ENCODE results near the gene SVIL. TPM values are rescaled to one million over a fixed set of nuclear protein-coding genes. Genes with fewer than 3 reads are reported as not detected.
"Not testable (repeated sequence)": the region's sequence is repeated elsewhere in the genome, so short reads cannot be mapped to it uniquely, and the experiment has no call there.

Gene SVIL
- total RNA-seq, 1 experiment from 2014 or later: 14.5 TPM

DNA sequence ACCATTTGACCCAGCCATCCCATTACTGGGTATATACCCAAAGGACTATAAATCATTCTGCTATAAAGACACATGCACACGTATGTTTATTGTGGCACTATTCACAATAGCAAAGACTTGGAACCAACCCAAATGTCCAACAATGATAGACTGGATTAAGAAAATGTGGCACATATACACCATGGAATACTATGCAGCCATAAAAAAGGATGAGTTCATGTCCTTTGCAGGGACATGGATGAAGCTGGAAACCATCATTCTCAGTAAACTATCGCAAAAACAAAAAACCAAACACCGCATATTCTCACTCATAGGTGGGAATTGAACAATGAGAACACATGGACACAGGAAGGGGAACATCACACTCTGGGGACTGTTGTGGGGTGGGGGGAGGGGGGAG, 85.3 kb downstream of the SVIL start:
- H3K36me3 ChIP-seq (replicated peaks; ENCODE audit: control insufficient read depth, insufficient read depth, low read length); DNase-seq; H3K27me3 ChIP-seq (ENCODE audit: control insufficient read depth, insufficient read depth, low read length); H3K4me3 ChIP-seq (ENCODE audit: insufficient read depth, low read depth, low read length): not testable (repeated sequence)

DNA sequence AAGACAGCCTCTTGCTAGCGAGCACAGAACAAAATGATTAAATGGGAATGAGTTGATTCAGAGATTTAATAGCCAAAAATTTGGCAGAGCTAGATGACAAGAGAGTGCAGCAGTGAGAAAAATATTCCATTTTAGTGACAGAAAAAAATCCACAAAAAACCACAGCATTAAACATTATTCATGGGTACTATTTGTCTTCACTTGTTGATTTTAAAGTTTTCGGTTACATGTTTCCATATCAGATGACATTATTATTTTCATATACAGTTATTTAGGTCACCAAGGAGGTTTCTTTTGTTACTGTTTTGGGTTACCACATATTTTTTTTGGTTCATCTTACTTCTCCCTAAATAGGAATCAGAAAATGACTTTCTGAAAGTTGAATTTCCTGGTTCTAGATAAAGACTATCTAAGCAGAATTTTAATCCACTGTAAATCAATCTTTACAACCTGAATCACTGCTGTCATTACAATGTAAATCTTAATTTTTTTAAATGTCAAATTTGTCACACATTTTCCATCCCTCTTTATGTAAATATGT, 87.9 kb downstream of the SVIL start:
- Histone ChIP-seq H3K27me3 (ENCODE audit: control insufficient read depth, insufficient read depth, low read length) (no peaks in the 10 kb centered on the region), H3K4me3 (ENCODE audit: insufficient read depth, low read depth, low read length) (no peak overlapping the region), H3K36me3 (replicated peaks; ENCODE audit: control insufficient read depth, insufficient read depth, low read length) (no peaks in the 10 kb centered on the region; the same call in 1 of the 2 replicates)
- no peak for DNase-seq

DNA sequence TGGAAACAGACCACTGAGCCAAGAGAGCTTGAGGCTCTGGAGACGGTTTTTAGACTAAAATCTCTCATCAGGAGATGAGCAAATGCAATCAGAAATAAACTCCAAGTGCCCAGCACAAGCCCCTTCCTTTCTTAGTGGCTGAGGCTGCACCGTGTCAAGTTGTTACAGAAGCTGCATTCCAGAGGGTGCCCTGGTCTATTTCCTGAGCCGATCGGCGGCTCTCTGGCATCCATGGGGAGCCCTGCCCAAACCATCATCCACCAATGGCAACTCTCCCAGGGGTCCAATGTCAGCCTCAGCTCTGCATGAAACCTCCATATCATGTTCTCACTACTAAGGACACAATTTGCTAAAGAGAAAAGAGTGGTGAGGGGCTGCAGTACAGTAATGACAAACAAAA, 89.6 kb downstream of the SVIL start:
- no peak for DNase-seq
- Histone ChIP-seq H3K36me3 (replicated peaks; ENCODE audit: control insufficient read depth, insufficient read depth, low read length) (no peaks in the 10 kb centered on the region), H3K27me3 (ENCODE audit: control insufficient read depth, insufficient read depth, low read length) (no peaks in the 10 kb centered on the region), H3K4me3 (ENCODE audit: insufficient read depth, low read depth, low read length) (no peak overlapping the region)

DNA sequence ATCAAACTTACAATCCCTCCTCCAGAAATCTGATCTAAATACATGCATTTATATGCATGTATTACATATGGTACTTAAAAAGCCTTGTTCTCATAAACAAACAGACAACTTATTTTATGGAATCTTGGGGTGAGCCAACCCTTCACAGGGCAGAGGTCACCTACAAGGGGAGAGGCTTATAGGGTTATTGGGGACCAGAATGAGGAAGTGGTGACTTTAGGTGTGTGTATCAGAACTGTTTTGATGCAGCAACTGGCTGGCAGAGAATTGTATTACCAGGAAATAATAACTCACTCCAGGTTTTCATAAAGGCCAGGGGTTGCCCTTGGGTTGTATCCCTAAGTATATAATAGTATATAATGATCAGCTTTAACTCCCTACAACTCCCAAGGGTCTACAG, 91.1 kb downstream of the SVIL start:
- no peaks in the 10 kb centered on the region for H3K27me3 ChIP-seq (ENCODE audit: control insufficient read depth, insufficient read depth, low read length)
- H3K4me3 ChIP-seq (ENCODE audit: insufficient read depth, low read depth, low read length): no peak overlapping the region
- no peak for DNase-seq
- no peaks in the 10 kb centered on the region for H3K36me3 ChIP-seq (replicated peaks; ENCODE audit: control insufficient read depth, insufficient read depth, low read length)

DNA sequence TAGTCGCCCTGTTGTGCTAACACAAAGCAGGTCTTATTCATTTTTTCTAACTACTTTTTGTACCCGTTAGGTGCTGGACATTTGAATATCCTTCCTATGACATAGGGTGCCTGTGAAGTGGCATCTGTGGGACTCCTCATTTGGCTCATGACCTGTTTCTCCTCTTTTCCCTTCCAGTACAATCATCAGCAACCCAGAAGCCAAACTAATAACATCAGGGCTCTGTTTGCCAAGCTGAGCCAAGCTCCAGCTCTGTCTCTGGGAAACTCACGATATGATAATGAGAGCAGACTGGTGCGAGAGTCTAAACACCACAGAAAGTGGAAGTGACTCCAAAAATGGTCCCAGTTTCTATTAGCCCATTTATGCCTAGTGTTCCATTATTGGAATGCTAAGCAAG, 92.0 kb downstream of the SVIL start:
- no peak for DNase-seq
- H3K27me3 ChIP-seq (ENCODE audit: control insufficient read depth, insufficient read depth, low read length): no peaks in the 10 kb centered on the region
- no peak overlapping the region for H3K4me3 ChIP-seq (ENCODE audit: insufficient read depth, low read depth, low read length)
- H3K36me3 ChIP-seq (replicated peaks; ENCODE audit: control insufficient read depth, insufficient read depth, low read length): no peaks in the 10 kb centered on the region

DNA sequence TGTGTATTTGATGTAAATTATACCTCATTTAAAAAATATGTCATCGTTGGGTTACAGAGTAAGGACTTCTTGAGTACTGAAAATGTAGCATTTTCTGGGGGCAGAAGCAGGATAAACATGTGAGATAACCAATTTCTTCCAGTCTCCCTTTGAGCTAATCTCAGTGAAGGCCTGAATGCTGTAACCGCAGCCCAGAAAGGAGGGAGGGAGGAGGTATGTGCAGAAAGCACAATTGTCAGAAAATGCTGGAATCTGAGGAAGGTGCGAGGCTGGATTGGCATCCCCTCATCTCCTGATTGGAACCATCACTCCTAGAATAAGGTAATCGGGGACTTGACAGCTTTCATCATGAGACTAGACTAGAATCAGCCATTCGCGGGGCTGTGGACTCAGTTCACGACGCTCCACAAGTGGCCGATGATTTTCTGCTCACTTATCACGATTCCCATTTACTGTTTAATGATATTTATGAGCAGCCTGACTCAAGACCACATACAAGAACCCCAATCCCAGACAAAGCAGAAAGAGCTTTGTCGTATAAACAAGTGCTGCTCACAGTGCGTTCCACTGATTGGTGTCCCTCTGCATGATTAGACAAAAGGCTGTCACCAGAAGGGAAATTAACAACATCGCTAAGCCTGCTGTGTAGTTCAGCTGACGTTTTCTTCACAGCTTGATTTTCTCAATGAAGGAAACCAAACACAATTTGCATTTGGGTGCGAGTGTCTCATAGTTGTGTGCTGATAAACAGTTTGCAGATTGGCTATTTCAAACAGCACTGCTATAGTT, 93.2 kb downstream of the SVIL start:
- no peak overlapping the region for H3K4me3 ChIP-seq (ENCODE audit: insufficient read depth, low read depth, low read length)
- DNase-seq: no peak
- H3K36me3 ChIP-seq (replicated peaks; ENCODE audit: control insufficient read depth, insufficient read depth, low read length): no peaks in the 10 kb centered on the region
- no peaks in the 10 kb centered on the region for H3K27me3 ChIP-seq (ENCODE audit: control insufficient read depth, insufficient read depth, low read length)

DNA sequence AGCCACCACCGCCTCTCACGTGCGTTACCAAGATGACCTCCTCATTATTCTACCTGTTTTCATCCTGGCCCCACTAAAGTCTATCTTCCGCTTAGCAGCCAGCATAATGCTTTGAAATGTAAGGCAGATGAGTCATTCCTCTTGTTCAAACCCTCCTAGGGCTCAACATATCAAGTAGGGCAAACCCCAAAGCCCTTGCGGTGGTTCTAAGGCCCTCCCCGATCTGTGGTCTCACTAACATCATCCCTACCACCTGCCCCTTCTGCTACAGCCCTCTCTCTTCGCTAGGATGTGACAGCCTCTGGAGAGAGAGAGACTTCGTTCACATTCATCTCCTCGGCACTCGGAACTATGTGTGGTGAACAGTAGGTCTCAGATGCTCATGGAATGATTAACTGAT, 94.8 kb downstream of the SVIL start:
- no peaks in the 10 kb centered on the region for H3K27me3 ChIP-seq (ENCODE audit: control insufficient read depth, insufficient read depth, low read length)
- no peak for DNase-seq
- H3K36me3 ChIP-seq (replicated peaks; ENCODE audit: control insufficient read depth, insufficient read depth, low read length): no peaks in the 10 kb centered on the region
- no peak overlapping the region for H3K4me3 ChIP-seq (ENCODE audit: insufficient read depth, low read depth, low read length)

DNA sequence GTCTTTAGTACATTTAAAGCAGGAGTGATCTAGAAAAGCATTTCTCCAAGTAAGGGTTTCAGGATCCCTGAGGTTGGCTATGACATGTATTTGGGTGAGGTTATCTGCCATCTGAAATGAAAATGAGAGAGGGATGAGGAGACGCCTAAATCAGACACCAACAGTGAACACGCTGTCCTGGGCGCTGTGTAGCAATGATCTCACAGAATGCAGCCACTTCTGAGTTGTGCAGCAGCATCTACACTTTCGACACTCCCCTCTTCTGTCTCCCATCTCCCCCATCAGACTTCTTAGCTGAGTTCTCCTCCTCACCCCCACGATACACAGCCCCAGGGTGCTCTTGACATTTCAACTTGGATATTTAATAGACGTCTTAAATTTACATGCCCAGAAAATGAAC, 95.4 kb downstream of the SVIL start:
- Histone ChIP-seq H3K27me3 (ENCODE audit: control insufficient read depth, insufficient read depth, low read length) (no peaks in the 10 kb centered on the region), H3K4me3 (ENCODE audit: insufficient read depth, low read depth, low read length) (no peak overlapping the region), H3K36me3 (replicated peaks; ENCODE audit: control insufficient read depth, insufficient read depth, low read length) (no peaks in the 10 kb centered on the region)
- DNase-seq: no peak

DNA sequence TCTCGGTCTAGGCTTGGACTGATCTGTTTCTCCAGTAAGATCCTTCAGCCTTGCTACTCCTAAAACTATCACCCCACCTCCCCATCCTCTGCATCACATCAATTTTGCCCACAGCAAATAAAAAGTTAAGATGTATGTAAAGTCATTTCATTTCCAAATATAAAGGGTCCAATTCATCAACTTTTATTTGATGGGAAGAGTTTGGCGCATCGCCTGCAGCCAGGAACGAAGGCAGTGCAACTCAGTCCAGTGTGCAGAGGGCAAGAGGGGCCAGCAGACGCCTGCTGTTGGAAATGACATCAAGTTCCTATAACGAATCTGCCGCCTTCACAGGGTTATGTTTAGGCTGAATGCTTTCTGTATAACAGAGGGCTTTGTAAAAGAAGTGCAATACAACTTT, 97.0 kb downstream of the SVIL start:
- H3K27me3 ChIP-seq (ENCODE audit: control insufficient read depth, insufficient read depth, low read length): no peaks in the 10 kb centered on the region
- no peaks in the 10 kb centered on the region for H3K36me3 ChIP-seq (replicated peaks; ENCODE audit: control insufficient read depth, insufficient read depth, low read length)
- DNase-seq: no peak
- no peak overlapping the region for H3K4me3 ChIP-seq (ENCODE audit: insufficient read depth, low read depth, low read length)

DNA sequence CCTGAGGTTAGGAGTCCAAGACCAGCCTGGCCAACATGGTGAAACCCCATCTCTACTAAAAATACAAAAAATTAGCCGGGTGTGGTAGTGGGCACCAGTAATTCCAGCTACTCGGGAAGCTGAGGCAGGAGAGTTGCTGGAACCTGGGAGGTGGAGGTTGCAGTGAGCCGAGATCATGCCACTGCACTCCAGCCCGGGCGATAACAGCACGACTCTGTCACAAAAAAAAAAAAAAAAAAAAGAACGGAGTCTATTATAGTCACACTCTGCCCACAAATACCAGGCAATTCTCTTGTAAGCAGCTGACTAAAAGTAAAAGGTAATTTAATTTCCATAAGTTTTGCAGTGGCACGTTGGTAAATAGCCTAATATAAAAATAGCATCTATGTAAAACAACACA, 98.1 kb downstream of the SVIL start:
- not testable (repeated sequence) for H3K27me3 ChIP-seq (ENCODE audit: control insufficient read depth, insufficient read depth, low read length); H3K36me3 ChIP-seq (replicated peaks; ENCODE audit: control insufficient read depth, insufficient read depth, low read length); H3K4me3 ChIP-seq (ENCODE audit: insufficient read depth, low read depth, low read length); DNase-seq

DNA sequence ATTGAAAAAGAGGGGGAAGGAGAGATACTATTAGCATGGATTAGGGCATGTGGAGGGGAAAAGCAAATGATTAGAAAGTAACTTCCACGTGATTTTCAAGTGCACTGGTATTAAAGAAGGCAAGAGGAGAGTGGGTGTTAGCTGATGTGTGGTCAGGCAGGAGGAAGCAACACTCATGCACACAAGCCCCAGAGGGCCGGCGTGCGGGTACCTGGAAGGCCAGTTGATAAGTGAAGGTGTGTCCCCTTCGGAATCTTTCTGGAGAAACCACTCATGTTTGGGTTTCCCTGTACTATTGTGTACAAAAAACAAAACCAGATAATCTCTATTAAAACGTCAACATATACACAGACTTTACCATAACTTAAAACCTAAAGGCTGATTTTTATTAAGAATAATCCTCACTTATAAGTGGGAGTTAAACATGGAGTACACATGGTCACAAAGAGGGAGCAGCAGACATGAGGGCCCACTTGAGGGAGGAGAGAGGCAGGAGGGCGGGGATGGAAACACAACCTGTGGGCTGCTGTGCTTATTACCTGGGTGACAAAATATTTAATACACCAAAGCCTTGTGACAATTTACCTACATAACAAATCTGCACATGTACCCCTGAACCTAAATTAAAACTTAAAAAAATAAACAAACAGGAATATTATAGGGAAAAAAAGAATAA, 98.9 kb downstream of the SVIL start:
- peak; percentile 32 for DNase-seq
- no peaks in the 10 kb centered on the region for H3K27me3 ChIP-seq (ENCODE audit: control insufficient read depth, insufficient read depth, low read length)
- H3K36me3 ChIP-seq (replicated peaks; ENCODE audit: control insufficient read depth, insufficient read depth, low read length): no peaks in the 10 kb centered on the region
- H3K4me3 ChIP-seq (ENCODE audit: insufficient read depth, low read depth, low read length): no peak overlapping the region

DNA sequence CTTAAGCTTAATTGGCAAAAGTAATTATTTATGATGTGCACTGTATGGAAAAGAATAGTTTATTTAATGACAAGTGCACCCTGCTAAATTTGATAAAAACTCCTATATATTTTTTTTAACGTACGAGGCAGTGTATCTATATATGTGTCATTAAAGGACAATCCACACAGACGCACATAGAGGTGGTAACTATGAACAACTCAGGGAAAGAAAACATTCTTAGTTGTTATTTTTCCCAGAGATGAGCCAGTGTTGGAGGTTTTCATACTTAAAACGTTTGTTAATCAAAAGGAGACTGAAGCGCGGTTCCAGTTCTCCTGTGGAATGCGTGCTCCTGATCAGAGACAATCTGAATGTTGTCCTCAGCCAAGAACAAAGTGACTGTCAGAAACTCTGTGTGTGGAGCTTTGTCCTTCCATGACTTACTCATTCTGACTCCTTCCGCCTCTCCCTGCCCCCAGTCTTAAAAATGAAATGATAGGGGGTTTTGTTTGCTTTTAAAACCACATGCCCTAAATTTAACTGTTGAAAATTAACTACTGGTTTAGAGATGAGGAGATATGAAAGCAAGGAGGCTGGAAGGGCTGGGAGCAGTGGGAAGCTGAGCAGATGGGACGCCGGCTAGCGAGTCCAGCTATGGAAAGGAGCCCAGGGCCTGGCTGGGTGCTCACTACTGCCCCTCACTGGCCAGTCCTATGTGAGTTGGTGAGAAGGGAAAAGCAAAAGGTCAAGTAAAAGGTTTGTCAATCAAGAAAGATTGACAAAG, 99.6 kb downstream of the SVIL start:
- H3K4me3 ChIP-seq (ENCODE audit: insufficient read depth, low read depth, low read length): no peak overlapping the region
- peak; percentile 78 for DNase-seq
- H3K27me3 ChIP-seq (ENCODE audit: control insufficient read depth, insufficient read depth, low read length): no peaks in the 10 kb centered on the region
- H3K36me3 ChIP-seq (replicated peaks; ENCODE audit: control insufficient read depth, insufficient read depth, low read length): no peaks in the 10 kb centered on the region

DNA sequence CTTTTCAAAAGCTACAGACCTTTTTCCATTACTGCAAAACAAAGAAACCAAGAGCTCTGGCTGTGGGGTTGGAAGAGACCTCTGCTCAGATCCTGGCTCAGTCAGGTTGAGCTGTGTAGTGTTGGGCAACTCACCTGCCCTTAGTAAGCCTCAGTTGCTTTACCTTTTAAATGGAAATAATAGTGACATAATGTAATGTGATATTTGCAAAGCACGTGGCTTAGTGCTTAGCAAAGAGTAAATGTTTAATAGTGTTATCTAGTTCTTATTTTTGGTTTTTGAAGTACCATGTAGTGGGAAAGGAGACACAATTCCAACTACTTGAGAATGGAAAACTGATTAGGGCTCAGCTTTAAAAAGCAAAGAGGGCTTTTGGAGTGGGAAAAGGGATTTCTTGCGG, 100.2 kb downstream of the SVIL start:
- no peak for DNase-seq
- H3K36me3 ChIP-seq (replicated peaks; ENCODE audit: control insufficient read depth, insufficient read depth, low read length): no peaks in the 10 kb centered on the region
- H3K4me3 ChIP-seq (ENCODE audit: insufficient read depth, low read depth, low read length): no peak overlapping the region
- no peaks in the 10 kb centered on the region for H3K27me3 ChIP-seq (ENCODE audit: control insufficient read depth, insufficient read depth, low read length)

DNA sequence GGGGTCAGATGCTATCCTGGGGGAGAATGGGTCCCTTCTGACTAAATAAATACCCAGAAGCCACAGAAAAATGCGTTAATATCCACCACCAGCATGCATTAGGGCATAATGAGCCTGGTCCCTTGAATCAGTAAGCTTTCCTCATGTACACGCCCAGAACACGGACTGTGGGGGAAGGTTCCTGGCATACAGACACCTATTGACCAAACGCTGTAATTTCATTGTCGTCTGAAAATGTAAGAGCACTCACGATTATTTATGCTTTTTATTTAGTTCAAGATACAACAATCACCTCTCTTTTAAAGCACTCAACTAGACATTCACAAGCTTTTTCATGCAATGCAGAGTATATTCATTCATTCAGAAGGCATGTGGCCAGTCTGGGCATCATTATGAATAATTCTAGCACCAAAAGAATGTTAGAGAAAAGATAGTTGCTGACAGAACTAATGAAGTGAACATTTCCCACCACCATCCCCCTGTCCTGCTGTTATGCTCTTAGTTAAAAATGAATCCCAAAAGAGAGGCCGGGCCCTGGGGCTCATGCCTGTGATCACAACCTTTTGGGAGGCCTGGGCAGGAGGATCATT, 101.0 kb downstream of the SVIL start:
- H3K27me3 ChIP-seq (ENCODE audit: control insufficient read depth, insufficient read depth, low read length): no peaks in the 10 kb centered on the region
- H3K4me3 ChIP-seq (ENCODE audit: insufficient read depth, low read depth, low read length): no peak overlapping the region
- no peak for DNase-seq
- no peaks in the 10 kb centered on the region for H3K36me3 ChIP-seq (replicated peaks; ENCODE audit: control insufficient read depth, insufficient read depth, low read length)

All from H7 (cell line).